ENCODE measurements around the gene ABCG4. TPM values are rescaled to one million over a fixed set of nuclear protein-coding genes. Genes with fewer than 3 reads are reported as not detected.
"Not testable (repeated sequence)": the region's sequence is repeated elsewhere in the genome, so short reads cannot be mapped to it uniquely, and the experiment has no call there.

Gene ABCG4
- total RNA-seq, 1 donor from 2014 or later, result 0.13 TPM

DNA sequence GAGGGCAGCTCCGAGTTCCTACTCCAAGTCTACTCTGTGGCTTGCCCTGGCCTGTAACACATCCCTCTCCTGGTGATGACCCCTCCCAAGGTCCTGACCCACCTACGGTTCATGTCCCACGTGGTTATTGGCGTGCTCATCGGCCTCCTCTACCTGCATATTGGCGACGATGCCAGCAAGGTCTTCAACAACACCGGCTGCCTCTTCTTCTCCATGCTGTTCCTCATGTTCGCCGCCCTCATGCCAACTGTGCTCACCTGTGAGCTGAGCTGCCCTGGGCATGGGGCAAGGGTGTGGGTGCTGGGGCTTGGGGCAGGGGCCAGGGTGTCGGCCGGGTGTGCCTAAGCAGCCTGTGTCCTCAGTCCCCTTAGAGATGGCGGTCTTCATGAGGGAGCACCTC, 9.6 kb downstream of the ABCG4 start:
- no peak for DNase-seq (ENCODE audit: low read depth)
- Histone ChIP-seq H3K36me3 (ENCODE audit: control insufficient read depth, insufficient read depth, low read length) (no peaks in the 10 kb centered on the region), H3K27me3 (ENCODE audit: control insufficient read depth, insufficient read depth, low read length) (peaks cover 12% of the 10 kb centered on the region), H3K4me3 (ENCODE audit: low read depth, low read length) (no peak overlapping the region)
- TF ChIP-seq, protein P1, sequence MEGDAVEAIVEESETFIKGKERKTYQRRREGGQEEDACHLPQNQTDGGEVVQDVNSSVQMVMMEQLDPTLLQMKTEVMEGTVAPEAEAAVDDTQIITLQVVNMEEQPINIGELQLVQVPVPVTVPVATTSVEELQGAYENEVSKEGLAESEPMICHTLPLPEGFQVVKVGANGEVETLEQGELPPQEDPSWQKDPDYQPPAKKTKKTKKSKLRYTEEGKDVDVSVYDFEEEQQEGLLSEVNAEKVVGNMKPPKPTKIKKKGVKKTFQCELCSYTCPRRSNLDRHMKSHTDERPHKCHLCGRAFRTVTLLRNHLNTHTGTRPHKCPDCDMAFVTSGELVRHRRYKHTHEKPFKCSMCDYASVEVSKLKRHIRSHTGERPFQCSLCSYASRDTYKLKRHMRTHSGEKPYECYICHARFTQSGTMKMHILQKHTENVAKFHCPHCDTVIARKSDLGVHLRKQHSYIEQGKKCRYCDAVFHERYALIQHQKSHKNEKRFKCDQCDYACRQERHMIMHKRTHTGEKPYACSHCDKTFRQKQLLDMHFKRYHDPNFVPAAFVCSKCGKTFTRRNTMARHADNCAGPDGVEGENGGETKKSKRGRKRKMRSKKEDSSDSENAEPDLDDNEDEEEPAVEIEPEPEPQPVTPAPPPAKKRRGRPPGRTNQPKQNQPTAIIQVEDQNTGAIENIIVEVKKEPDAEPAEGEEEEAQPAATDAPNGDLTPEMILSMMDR (IDR thresholded peaks at IDR 0.05; ENCODE audit: insufficient read depth, low read length, poor library complexity, severe bottlenecking), result no peak

DNA sequence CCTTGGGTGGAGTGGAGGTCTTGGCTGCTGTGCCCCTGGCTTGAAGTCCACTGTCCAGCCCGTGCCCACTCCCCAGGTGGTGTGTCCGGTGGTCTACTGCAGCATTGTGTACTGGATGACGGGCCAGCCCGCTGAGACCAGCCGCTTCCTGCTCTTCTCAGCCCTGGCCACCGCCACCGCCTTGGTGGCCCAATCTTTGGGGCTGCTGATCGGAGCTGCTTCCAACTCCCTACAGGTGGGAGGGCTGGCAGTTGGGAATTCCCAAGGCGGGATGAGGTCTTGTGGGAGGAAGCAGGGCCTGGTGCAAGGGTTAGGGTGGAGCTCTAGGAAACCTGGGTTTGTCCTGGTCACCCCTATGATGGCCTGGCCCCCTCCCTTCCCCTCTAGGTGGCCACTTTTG, 11.3 kb downstream of the ABCG4 start:
- H3K36me3 ChIP-seq (ENCODE audit: control insufficient read depth, insufficient read depth, low read length), result no peaks in the 10 kb centered on the region
- no peak overlapping the region for H3K4me3 ChIP-seq (ENCODE audit: low read depth, low read length)
- no peak for DNase-seq (ENCODE audit: low read depth)
- peaks cover 3% of the 10 kb centered on the region for H3K27me3 ChIP-seq (ENCODE audit: control insufficient read depth, insufficient read depth, low read length)
- TF ChIP-seq, protein P1 (IDR thresholded peaks at IDR 0.05; ENCODE audit: insufficient read depth, low read length, poor library complexity, severe bottlenecking), result no peak

DNA sequence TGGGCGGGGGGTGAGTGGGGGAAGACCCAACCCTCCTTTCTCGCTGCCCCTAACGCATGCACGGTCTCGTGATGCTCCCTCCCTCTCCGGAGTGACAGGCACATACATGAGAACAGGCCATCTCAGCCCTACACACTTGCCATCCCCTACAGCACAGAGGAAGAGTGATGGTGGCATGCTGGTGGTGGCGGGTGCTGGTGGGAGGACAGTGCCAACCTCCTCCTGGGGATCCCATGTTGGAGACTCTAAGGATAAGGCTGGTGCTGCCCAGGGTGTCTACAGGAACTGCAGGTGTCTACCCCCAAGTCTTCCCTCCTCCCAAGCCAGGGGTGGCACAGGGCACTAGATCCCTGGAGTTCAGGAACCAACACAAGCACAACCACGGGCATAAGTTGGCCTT, 13.0 kb downstream of the ABCG4 start:
- Histone ChIP-seq H3K4me3 (ENCODE audit: low read depth, low read length) (no peak overlapping the region), H3K36me3 (ENCODE audit: control insufficient read depth, insufficient read depth, low read length) (no peaks in the 10 kb centered on the region), H3K27me3 (ENCODE audit: control insufficient read depth, insufficient read depth, low read length) (no peaks in the 10 kb centered on the region)
- DNase-seq (ENCODE audit: low read depth), result no peak
- TF ChIP-seq, protein P1 (IDR thresholded peaks at IDR 0.05; ENCODE audit: insufficient read depth, low read length, poor library complexity, severe bottlenecking), result no peak

DNA sequence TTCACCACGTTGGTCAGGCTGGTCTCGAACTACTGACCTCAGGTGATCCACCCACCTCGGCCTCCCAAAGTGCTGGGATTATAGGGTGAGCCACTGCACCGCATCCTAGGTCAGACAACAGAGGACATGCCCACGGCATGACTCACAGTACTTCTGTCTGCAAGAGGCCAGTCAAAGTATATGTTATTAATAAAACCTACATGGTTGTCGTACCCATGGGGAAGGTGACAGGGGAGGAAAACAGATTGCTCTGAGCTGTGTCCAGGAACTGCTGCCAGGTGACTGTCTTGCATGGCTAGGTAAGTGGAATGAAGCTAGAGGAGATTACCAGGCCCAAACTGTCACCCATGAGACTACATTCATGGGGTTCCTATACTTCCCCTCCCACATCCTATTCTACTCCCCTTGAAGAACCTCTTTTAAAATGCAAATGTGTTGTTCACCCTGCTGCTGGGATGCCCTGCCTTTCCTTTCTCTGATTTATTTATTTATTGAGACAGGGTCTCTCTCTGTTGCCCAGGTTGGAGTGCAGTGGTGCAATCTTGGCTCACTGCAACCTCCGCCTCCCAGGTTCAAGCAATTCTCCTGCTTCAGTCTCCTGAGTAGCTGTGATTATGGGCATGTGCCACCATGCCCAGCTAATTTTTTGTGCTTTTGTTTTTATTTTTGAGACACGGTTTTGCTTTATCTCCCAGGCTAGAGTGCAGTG, 17.7 kb downstream of the ABCG4 start:
- Histone ChIP-seq H3K4me3 (ENCODE audit: low read depth, low read length) (no peak overlapping the region), H3K36me3 (ENCODE audit: control insufficient read depth, insufficient read depth, low read length) (no peaks in the 10 kb centered on the region), H3K27me3 (ENCODE audit: control insufficient read depth, insufficient read depth, low read length) (no peaks in the 10 kb centered on the region)
- peak; percentile 72 for DNase-seq (ENCODE audit: low read depth)
- TF ChIP-seq, protein P1 (IDR thresholded peaks at IDR 0.05; ENCODE audit: insufficient read depth, low read length, poor library complexity, severe bottlenecking), result no peak

DNA sequence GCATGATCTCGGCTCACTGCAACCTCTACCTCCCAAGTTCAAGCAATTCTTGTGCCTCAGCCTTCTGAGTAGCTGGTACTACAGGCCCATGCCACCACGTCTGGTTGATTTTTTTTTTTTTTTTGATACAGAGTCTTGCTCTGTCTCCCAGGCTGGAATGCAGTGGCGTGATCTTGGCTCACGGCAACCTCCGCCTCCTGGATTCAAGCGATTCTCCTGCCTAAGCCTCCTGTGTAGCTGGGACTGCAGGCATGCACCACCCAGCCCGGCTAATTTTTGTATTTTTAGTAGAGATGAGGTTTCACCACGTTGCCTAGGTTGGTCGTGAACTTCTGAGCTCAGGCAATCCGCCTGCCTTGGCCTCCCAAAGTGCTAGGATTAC, 18.2 kb downstream of the ABCG4 start:
- not testable (repeated sequence) for H3K36me3 ChIP-seq (ENCODE audit: control insufficient read depth, insufficient read depth, low read length); H3K27me3 ChIP-seq (ENCODE audit: control insufficient read depth, insufficient read depth, low read length); H3K4me3 ChIP-seq (ENCODE audit: low read depth, low read length); DNase-seq (ENCODE audit: low read depth)

DNA sequence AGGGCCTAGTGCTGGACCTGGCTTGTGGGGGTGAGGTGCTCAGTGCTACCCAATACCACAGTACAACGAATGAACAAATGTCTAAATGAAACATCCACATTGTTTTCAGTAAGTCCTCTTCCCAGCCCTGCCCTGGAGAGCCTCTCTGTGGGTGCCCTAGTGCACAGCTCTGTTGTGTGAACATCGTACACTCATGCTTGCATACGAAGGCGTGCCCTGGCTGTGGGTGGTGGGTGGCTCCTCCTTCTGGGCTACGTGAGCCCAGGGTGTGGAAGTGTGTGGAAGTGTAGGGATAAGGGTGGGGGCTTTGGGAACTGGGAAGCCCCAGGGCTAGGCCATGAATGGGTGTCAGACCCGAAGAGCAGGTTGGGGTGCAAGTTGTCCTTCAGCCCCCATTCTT, 19.1 kb downstream of the ABCG4 start:
- H3K4me3 ChIP-seq (ENCODE audit: low read depth, low read length), result no peak overlapping the region
- TF ChIP-seq, protein P1 (IDR thresholded peaks at IDR 0.05; ENCODE audit: insufficient read depth, low read length, poor library complexity, severe bottlenecking), result no peak
- DNase-seq (ENCODE audit: low read depth), result no peak
- H3K27me3 ChIP-seq (ENCODE audit: control insufficient read depth, insufficient read depth, low read length), result no peaks in the 10 kb centered on the region
- no peaks in the 10 kb centered on the region for H3K36me3 ChIP-seq (ENCODE audit: control insufficient read depth, insufficient read depth, low read length)

Data from kidney epithelial cell (primary cell).